HG02970 (cell line): ENCODE data around the gene POP5.
"Not testable (repeated sequence)": the region's sequence is repeated elsewhere in the genome, so short reads cannot be mapped to it uniquely, and the experiment has no call there.

Source experiments
- ATAC-seq: cut with Tn5 transposase; IDR thresholded peaks from one replicate; pipeline ENCODE4 v1.9.1; 2021; ENCODE audit warnings: mild to moderate bottlenecking, moderate library complexity, moderate number of reproducible peaks; ENCODE audit not compliant: unreplicated experiment, low FRiP score

The POP5 gene

GRCh38 chr12:120580787-120581723 lies at the start of gene POP5:
TSS of gene POP5 (minus strand) at chr12:120581402. CDS start at chr12:120581362, 40 bp downstream.
- peak; percentile 95 for ATAC-seq

- no peak for ATAC-seq
Observed at GRCh38 chr12:120630104-120630892, 49.1 kb upstream of the POP5 start.

GRCh38 chr12:120628919-120629318 lies 47.7 kb upstream of the POP5 start:
- no peak for ATAC-seq

- ATAC-seq, result no peak
Observed at GRCh38 chr12:120625557-120626419, 44.6 kb upstream of the POP5 start.

DNA sequence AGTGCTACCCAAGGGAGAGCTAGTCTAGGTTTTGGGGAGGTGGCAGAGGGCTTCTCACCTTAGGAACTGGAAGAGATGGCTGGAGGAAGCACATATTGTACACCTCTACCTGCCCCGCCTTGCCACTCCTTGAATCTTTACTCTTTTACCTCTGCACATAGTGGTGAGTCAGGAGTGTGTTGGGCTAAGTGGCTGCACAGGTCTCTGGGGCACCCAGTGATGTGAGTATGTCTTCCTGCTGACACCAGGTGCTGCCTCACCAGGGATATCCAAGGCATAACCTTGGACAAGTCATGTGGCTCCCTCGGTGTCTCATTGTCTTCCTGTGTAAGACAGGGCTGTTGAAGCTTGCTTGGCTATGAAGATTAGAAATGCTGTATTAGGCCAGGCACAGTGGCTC lies 39.4 kb upstream of the POP5 start:
- no peak for ATAC-seq

DNA sequence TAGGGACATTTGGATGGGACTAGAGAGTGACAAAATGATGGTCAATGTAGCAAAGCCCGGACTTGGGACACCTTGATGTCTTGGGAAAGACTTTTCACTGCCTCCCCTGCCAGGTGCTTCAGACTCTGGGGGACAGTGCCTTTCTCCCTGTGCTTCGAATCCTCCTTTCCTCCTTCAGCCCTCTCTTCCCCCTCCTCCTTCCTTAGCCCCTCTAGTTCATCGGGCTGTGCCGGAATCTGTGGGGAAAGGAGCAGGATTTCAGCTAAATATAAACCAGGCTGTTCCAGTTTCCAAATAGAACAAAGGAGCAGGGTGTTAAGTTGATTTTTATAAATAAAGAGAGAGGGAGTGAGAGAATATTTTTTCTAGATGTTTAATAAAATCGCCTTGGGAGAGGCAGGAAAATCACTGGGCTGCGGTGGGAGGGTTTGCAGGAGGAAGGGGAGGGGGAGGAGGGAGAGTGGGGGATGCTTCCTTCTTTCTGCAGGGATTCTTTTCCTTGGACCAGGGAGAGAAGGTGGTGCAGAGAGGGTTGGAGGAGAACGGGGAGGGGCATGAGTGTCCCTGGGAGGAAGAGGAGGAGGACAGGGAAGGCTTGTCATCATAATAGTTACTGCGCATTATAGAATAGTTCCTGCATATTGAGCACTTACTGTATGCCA lies 37.9 kb upstream of the POP5 start:
- no peak for ATAC-seq

- ATAC-seq, result not testable (repeated sequence)
Observed at GRCh38 chr12:120617767-120618166, 36.6 kb upstream of the POP5 start.

DNA sequence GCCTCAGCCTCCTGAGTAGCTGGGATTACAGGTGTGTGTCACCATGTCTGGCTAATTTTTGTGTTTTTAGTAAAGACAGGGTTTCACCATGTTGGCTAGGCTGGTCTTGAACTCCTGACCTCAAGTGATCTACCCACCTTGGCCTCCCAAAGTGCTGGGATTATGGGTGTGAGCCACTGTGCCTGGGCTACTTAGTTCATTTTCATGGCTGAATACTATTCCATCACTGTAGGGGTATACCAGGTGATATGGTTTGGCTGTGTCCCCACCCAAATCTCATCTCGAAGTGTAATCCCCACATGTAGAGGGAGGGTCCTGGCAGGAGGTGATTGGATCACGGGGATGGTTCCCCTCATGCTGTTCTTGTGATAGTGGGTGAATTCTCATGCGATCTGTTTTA lies 36.0 kb upstream of the POP5 start:
- not testable (repeated sequence) for ATAC-seq

DNA sequence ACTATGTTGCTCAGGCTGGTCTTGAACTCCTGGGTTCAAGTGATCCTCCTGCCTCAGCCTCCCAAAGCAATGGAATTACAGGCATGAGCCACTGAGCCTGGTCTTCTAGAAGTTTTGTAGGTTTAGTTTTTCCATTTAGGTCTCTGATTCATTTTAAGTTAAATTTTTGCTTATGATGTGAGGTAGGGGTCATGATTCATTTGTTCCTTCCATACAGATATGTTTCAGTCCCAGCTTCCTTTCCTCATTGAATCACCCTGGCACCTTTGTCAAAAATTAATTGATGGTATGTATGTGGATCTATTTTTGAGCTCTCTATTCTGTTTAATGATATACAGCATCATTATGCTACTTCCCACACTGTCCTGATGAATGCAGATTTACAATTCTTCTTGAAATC lies 33.6 kb upstream of the POP5 start:
- no peak for ATAC-seq

DNA sequence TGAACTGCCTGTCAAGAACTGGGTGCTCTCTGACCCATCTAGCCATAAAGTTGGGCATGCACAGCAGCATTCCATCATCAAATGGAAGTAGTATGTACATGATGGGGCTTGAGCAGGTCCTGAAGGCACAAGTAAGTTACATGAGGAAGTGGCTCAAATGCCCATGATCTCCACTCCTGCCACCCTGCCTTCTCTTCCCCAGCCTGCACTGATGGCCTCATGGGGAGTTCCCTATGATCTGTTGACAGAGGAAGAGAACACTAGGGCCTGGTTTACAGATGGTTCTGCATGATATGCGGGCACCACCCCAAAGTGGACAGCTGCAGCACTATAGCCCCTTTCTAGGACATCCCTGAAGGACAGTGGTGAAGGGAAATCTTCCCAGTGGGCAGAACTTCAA lies 30.3 kb upstream of the POP5 start:
- not testable (repeated sequence) for ATAC-seq

DNA sequence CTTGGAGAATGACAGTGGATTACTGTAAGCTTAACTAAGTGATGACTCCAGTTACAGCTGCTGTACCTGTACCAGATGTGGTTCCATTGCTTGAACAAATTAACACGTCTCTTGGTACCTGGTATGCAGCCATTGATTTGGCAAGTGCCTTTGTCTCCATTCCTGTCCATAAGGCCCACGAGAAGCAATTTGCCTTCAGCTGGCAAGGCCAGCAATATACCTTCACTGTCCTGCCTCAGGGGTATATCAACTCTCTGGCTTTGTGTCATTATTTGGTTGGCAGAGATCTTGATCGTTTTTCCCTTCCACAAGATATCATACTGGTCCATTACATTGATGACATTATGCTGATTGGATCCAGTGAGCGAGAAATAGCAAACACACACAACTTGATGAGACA lies 29.4 kb upstream of the POP5 start:
- no peak for ATAC-seq

GRCh38 chr12:120602416-120602815 lies 21.2 kb upstream of the POP5 start:
- not testable (repeated sequence) for ATAC-seq

DNA sequence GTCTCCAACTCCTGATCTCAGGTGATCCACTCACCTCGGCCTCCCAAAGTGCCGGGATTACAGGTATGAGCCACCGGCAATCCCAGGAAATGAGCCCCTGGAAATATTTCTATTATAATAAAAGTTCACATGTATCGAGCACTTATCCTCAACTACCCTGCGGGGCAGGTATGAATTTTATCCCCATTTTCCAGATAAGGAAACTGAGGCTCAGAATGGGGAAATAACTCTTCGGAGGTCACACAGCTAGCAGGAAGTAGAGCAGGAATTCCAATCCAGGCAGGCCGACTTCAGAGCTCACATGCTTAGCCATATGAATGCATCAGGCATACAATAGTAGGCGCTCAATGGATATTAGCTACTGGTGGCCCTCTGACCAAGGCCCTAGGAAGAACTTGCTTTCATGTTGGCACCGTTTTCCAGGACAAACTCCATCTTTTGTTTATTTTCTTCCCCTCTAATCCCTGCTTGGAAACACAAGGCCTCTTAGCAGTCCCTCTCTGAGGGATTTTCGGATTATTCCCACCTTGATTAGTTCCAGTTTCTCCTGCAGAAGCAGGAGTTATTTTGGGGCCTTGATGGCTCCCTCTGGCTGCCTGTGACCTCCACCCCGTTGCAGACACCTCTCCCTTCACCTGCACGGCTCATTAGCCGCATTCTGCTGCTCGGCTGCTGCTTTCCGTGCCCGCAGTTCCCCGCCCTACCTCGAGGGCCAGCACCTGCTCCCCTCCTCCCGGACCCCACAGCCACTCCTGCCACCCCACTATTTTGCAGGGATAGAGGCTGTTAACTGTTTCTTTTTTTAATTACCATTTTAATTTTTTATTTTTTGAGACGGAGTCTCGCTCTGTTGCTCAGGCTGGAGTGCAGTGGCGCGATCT lies 18.7 kb upstream of the POP5 start:
- no peak for ATAC-seq

DNA sequence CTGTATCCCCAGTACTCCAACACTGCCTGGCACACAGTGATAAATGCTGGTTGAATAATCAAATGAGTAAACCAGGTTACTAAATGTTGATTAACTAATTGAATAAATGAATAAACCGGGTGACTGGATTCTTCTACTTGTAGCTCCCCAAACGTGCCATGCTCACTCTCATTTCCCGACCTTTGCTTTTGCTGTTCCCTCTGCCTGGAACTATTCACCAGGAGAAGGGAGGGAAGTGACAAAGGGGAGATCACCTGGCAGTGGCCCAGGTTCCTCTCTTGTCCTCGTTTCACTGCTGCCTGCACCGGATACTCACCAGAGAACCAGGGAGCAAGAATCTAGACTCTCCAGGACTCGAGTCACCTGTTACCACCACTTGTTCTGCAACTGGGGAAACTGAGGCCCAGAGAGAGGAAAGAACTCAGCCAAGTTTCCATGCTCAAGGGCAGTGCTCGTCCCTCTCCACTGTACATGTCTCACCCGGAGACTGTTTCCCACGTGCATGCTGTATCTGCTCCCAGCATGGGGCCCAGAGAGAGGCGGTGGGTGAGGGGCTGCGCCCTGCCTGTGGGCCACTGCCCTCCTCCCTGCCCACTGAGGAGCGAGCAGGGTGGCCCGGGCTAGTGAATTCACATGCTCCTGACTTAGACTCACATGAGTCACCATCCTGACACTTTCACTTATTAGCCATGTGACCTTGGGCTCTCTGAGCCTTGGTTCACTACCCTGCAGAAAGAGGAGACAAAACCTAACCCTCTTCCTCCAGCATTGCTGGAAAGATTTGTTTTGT lies 17.7 kb upstream of the POP5 start:
- ATAC-seq, result no peak

GRCh38 chr12:120597861-120598260 lies 16.7 kb upstream of the POP5 start:
- no peak for ATAC-seq

DNA sequence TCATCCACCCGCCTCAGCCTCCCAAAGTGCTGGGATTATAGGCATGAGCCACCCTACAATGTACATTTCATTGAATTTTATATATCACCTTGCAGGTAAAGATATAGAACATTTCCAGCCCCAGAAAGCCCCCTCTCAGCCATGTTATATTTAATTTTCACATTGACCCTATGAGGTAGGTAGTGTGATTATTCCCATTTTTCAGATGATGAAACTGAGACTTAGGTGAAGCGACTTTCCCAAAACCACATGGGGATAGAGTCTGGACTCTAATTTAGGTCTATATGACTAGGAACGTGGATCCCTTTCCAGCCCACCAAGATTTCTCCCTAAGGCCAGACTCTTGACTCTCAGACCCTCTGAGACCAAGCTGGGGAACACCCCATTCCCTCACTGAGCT lies 15.7 kb upstream of the POP5 start:
- no peak for ATAC-seq

DNA sequence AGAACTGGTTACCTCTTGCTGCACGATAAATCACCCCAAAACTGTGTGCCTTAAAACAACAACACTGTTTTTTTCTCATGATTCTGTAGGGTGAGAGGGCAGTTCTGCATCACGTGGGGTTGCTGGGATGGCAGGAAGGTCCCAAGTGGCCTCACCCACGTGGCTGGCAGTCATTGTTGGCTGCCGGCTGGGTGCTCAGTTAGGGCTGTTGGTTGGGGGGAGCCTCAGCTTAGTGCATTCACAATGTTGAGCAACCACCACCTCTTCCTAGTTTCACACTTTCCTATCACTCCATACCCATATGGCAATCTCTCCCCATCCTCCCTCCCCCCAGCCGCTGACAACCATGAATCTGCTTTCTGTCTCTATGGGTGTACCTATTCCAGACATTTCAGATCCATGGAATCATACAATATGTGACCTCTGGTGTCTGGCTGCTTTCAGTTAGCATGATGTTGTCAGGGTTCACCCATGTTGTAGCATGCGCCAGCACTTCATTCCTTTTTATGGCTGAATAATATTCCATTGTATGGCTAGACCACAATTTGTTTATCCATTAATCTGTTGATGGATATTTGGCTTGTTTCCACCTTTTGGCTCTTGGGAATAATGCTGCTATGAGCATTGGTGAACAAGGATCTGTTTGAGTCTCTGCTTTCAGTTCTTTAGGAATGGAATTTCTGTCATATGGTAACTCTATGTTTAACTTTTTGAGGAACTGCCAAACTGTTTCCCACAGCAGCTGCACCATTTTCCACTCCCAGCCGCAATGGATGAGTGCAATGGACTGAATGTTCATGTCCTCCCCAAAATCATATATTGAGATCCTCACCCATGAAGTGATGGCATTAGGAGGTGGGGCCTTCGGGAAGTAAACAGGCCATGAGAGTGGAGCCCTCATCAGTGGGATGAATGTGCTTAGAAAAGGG lies 11.2 kb upstream of the POP5 start:
- ATAC-seq, result no peak
